Fibroblast of lung (primary cell): ENCODE results near the gene DNAJC18.

ENCODE experiments used
- EZH2 ChIP-seq: IDR thresholded peaks from 2 replicates; pipeline ENCODE4 v1.5.1; 2012; ENCODE audit warnings: low read length, control low read depth, mild to moderate bottlenecking; ENCODE audit errors: missing control alignments
- TF ChIP-seq, protein P1 (sequence below), 2 donors: IDR thresholded peaks in 1 of 2; conservative IDR thresholded peaks in 1 of 2; 1 replicate in 1 of 2; 2 replicates in 1 of 2; pipeline ENCODE4 v1.5.1; 2011 to 2012; ENCODE audit warnings: low read length in 2 of 2, control low read depth in 1 of 2, inconsistent platforms in 1 of 2, low read depth in 1 of 2, mild to moderate bottlenecking in 1 of 2

DNA sequence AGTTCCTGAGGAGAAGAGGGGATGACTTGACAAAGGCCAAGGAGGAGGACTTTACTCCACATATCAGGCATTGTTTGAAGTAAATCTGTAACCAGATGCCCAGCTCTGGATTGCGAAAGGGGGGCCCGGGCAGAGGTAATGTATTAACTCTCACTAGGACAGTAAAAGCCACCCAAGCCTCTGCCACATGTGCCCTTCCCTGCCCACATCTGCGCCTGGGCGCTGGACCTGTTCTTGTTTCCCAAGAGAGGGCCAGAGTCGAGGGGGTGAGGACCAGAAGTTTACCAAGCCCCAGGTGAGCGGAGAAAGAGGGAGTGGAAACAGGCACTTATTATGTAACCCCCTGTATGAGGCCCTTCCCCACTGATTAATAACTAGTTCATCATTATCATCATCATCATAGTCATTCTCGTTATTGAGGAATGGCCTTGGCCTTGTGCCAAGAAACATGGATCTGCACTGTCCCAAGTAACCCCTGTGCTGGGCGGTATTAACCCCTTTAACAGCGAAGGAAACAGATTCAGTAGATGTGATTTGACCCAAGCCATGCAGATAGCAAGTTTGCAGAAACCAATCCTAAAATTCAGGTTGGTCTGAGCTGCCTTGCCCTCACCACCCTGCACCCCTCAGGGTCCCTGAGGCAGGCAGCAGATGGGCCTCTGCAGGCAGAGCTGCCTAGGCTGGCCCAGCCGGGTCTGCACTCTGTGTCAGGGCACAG lies 55.9 kb downstream of the DNAJC18 start, which contains the start of gene SLC23A1:
- TF ChIP-seq EZH2: no peak
- TF ChIP-seq, protein P1, sequence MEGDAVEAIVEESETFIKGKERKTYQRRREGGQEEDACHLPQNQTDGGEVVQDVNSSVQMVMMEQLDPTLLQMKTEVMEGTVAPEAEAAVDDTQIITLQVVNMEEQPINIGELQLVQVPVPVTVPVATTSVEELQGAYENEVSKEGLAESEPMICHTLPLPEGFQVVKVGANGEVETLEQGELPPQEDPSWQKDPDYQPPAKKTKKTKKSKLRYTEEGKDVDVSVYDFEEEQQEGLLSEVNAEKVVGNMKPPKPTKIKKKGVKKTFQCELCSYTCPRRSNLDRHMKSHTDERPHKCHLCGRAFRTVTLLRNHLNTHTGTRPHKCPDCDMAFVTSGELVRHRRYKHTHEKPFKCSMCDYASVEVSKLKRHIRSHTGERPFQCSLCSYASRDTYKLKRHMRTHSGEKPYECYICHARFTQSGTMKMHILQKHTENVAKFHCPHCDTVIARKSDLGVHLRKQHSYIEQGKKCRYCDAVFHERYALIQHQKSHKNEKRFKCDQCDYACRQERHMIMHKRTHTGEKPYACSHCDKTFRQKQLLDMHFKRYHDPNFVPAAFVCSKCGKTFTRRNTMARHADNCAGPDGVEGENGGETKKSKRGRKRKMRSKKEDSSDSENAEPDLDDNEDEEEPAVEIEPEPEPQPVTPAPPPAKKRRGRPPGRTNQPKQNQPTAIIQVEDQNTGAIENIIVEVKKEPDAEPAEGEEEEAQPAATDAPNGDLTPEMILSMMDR (conservative IDR thresholded peaks at IDR 0.05 in 1 of 2, IDR thresholded peaks at IDR 0.05 in 1 of 2; ENCODE audit: low read depth in 1 of 2, low read length in 2 of 2): no peak
